ENCODE data around the gene KIAA0825.

DNA sequence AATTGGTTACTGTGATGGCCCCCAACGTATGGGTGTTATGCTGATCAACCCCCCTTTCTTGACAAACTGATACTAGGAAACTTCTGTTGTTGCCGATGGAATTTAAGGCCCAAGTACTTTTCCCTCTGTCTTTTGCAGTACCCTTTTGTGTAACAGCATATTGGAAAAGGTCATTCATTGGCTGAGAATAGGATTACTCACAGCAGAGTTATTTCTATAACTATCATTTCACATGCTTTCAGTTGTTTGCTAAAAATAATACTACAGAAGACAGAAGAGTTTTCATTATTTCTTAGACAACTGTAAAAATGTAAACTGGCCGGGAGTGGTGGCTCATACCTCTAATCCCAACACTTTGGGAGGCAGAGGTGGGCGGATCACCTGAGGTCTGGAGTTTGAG, 329.5 kb downstream of the KIAA0825 start:
- TF ChIP-seq ZNF274 (IDR thresholded peaks at IDR 0.05; ENCODE audit: low read depth, low read length) (no peak), SUZ12 (IDR thresholded peaks at IDR 0.05; ENCODE audit: extremely low read depth, insufficient read depth, insufficient read length) (no peak)
